OCI-LY3 (cell line): ENCODE results near the gene LRRC70.

Experiments used
- EZH2phosphoT487 ChIP-seq: fragments of 200-600 bp; shearing (Covaris generic); IDR thresholded peaks from 2 replicates; pipeline ENCODE4 v1.6.1; 2018; ENCODE audit warnings: antibody characterized with exemption, mixed run types, low read depth
- TF ChIP-seq, protein P1 (sequence below): fragments of 200-600, 300-600 bp; sonication (generic); IDR thresholded peaks from 2 replicates; pipeline ENCODE4 v1.5.1; 2014; ENCODE audit warnings: antibody characterized with exemption, low read length, low read depth

DNA sequence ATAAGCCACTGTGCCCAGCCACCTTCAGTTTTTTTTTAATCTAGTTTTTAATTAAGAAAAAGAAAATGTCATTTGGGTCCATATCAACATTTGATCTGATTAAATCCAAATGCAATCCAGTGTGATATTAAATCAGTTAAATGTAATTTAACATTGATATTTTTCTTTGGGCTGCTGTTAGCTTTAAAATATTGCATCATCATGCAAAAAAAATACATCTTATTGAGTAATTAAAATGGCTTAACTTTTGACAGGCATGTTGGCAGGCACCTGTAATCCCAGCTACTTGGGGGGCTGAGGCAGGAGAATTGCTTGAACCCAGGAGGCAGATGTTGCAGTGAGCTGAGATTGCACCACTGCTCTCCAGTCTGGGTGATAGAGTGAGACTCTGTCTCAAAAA, 22.7 kb upstream of the LRRC70 start:
- TF ChIP-seq, protein P1, sequence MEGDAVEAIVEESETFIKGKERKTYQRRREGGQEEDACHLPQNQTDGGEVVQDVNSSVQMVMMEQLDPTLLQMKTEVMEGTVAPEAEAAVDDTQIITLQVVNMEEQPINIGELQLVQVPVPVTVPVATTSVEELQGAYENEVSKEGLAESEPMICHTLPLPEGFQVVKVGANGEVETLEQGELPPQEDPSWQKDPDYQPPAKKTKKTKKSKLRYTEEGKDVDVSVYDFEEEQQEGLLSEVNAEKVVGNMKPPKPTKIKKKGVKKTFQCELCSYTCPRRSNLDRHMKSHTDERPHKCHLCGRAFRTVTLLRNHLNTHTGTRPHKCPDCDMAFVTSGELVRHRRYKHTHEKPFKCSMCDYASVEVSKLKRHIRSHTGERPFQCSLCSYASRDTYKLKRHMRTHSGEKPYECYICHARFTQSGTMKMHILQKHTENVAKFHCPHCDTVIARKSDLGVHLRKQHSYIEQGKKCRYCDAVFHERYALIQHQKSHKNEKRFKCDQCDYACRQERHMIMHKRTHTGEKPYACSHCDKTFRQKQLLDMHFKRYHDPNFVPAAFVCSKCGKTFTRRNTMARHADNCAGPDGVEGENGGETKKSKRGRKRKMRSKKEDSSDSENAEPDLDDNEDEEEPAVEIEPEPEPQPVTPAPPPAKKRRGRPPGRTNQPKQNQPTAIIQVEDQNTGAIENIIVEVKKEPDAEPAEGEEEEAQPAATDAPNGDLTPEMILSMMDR: no peak
- TF ChIP-seq EZH2phosphoT487: no peak
